ENCODE results near the gene ING4.

The ING4 gene

GRCh38 chr12:6685814-6686213, 22.9 kb upstream of the ING4 start:
- Histone ChIP-seq H3K36me3 (ENCODE audit: control insufficient read depth in 1 of 2, insufficient read depth in 2 of 2, low read depth in 1 of 2, low read length in 2 of 2) (peaks cover 12 to 25% of the 10 kb centered on the region in 2 experiments), H3K79me1 (replicated peaks; ENCODE audit: low read length, poor library complexity, severe bottlenecking) (peaks cover 6% of the 10 kb centered on the region), H3K23ac (ENCODE audit: low read length in 2 of 2) (no peak overlapping the region), H2BK5ac (ENCODE audit: low read depth, low read length, poor library complexity, severe bottlenecking) (no peak overlapping the region), H2BK15ac (ENCODE audit: low read depth, poor library complexity, severe bottlenecking) (no peak overlapping the region), H3K27ac (ENCODE audit: low read length, poor library complexity, severe bottlenecking) (no peak overlapping the region), H4K91ac (ENCODE audit: low read length) (no peak overlapping the region), H3K9me3 (ENCODE audit: control insufficient read depth, low read length) (no peaks in the 10 kb centered on the region), H3K4ac (ENCODE audit: low read depth in 1 of 2, low read length in 2 of 2) (no peak overlapping the region), H3K18ac (ENCODE audit: low read depth in 1 of 2, low read length in 2 of 2) (no peak overlapping the region), H2BK12ac (ENCODE audit: low read length in 2 of 2) (no peak overlapping the region), H2AK5ac (ENCODE audit: low read length, severe bottlenecking) (no peak overlapping the region), H3K4me2 (ENCODE audit: low read length, poor library complexity, severe bottlenecking) (no peak overlapping the region), H3K14ac (ENCODE audit: low read length in 2 of 2) (no peak overlapping the region), H2AFZ (ENCODE audit: low read depth, low read length) (no peak overlapping the region), H2BK120ac (ENCODE audit: low read depth, low read length) (no peak overlapping the region), H3K27me3 (ENCODE audit: control insufficient read depth in 1 of 2, insufficient read depth in 1 of 2, low read length in 2 of 2) (no peaks in the 10 kb centered on the region), H3K4me3 (ENCODE audit: insufficient read depth in 1 of 2, low read depth in 1 of 2, low read length in 2 of 2) (no peak overlapping the region), H3K9ac (ENCODE audit: low read length) (peak overlapping the region; percentile 24), H3K4me1 (ENCODE audit: control insufficient read depth, insufficient read depth, low read depth, low read length) (peaks cover 7% of the 10 kb centered on the region), H4K8ac (ENCODE audit: low read length) (no peak overlapping the region)
- no peak for DNase-seq
- 93% methylated on average over 3 of the region's 3 CpGs for WGBS

- Histone ChIP-seq H3K9ac (ENCODE audit: low read length) (no peak overlapping the region), H2BK15ac (ENCODE audit: low read depth, poor library complexity, severe bottlenecking) (no peak overlapping the region), H2AFZ (ENCODE audit: low read depth, low read length) (no peak overlapping the region), H3K9me3 (ENCODE audit: control insufficient read depth, low read length) (no peaks in the 10 kb centered on the region), H3K27me3 (ENCODE audit: control insufficient read depth in 1 of 2, insufficient read depth in 1 of 2, low read length in 2 of 2) (no peaks in the 10 kb centered on the region), H2BK120ac (ENCODE audit: low read depth, low read length) (no peak overlapping the region), H2AK5ac (ENCODE audit: low read length, severe bottlenecking) (no peak overlapping the region), H3K18ac (ENCODE audit: low read depth in 1 of 2, low read length in 2 of 2) (no peak overlapping the region), H3K4me3 (ENCODE audit: insufficient read depth in 1 of 2, low read depth in 1 of 2, low read length in 2 of 2) (no peak overlapping the region), H3K4me1 (ENCODE audit: control insufficient read depth, insufficient read depth, low read depth, low read length) (peaks cover 2% of the 10 kb centered on the region), H3K23ac (ENCODE audit: low read length in 2 of 2) (no peak overlapping the region), H3K36me3 (ENCODE audit: control insufficient read depth in 1 of 2, insufficient read depth in 2 of 2, low read depth in 1 of 2, low read length in 2 of 2) (peaks cover 22 to 32% of the 10 kb centered on the region in 2 experiments), H3K14ac (ENCODE audit: low read length in 2 of 2) (no peak overlapping the region), H2BK12ac (ENCODE audit: low read length in 2 of 2) (no peak overlapping the region), H3K27ac (ENCODE audit: low read length, poor library complexity, severe bottlenecking) (no peak overlapping the region), H4K8ac (ENCODE audit: low read length) (no peak overlapping the region), H3K79me1 (replicated peaks; ENCODE audit: low read length, poor library complexity, severe bottlenecking) (peaks cover 7% of the 10 kb centered on the region), H3K4me2 (ENCODE audit: low read length, poor library complexity, severe bottlenecking) (no peak overlapping the region), H3K4ac (ENCODE audit: low read depth in 1 of 2, low read length in 2 of 2) (no peak overlapping the region), H2BK5ac (ENCODE audit: low read depth, low read length, poor library complexity, severe bottlenecking) (no peak overlapping the region), H4K91ac (ENCODE audit: low read length) (no peak overlapping the region)
- 67% methylated on average over 6 of the region's 6 CpGs for WGBS
- peak; percentile 41 for DNase-seq
Observed at GRCh38 chr12:6684609-6685008, 21.7 kb upstream of the ING4 start.

- no peak overlapping the region for H3K4me2 ChIP-seq (ENCODE audit: low read length, poor library complexity, severe bottlenecking)
- H4K91ac ChIP-seq (ENCODE audit: low read length): no peak overlapping the region
- H3K4ac ChIP-seq (ENCODE audit: low read depth in 1 of 2, low read length in 2 of 2): no peak overlapping the region
- no peak overlapping the region for H2AFZ ChIP-seq (ENCODE audit: low read depth, low read length)
- H3K14ac ChIP-seq (ENCODE audit: low read length in 2 of 2): no peak overlapping the region
- peaks cover 51 to 90% of the 10 kb centered on the region in 2 experiments for H3K36me3 ChIP-seq (ENCODE audit: control insufficient read depth in 1 of 2, insufficient read depth in 2 of 2, low read depth in 1 of 2, low read length in 2 of 2)
- WGBS: 97% methylated on average over 5 of the region's 5 CpGs
- no peak overlapping the region for H2BK12ac ChIP-seq (ENCODE audit: low read length in 2 of 2)
- H2BK15ac ChIP-seq (ENCODE audit: low read depth, poor library complexity, severe bottlenecking): no peak overlapping the region
- no peak overlapping the region for H3K4me3 ChIP-seq (ENCODE audit: insufficient read depth in 1 of 2, low read depth in 1 of 2, low read length in 2 of 2)
- peaks cover 54% of the 10 kb centered on the region for H3K79me1 ChIP-seq (replicated peaks; ENCODE audit: low read length, poor library complexity, severe bottlenecking)
- no peaks in the 10 kb centered on the region for H3K27me3 ChIP-seq (ENCODE audit: control insufficient read depth in 1 of 2, insufficient read depth in 1 of 2, low read length in 2 of 2)
- H3K23ac ChIP-seq (ENCODE audit: low read length in 2 of 2): no peak overlapping the region
- H3K9ac ChIP-seq (ENCODE audit: low read length): no peak overlapping the region
- H3K18ac ChIP-seq (ENCODE audit: low read depth in 1 of 2, low read length in 2 of 2): no peak overlapping the region
- no peaks in the 10 kb centered on the region for H3K9me3 ChIP-seq (ENCODE audit: control insufficient read depth, low read length)
- H3K27ac ChIP-seq (ENCODE audit: low read length, poor library complexity, severe bottlenecking): no peak overlapping the region
- no peak overlapping the region for H2AK5ac ChIP-seq (ENCODE audit: low read length, severe bottlenecking)
- H2BK5ac ChIP-seq (ENCODE audit: low read depth, low read length, poor library complexity, severe bottlenecking): no peak overlapping the region
- no peak overlapping the region for H4K8ac ChIP-seq (ENCODE audit: low read length)
- DNase-seq: no peak
- H3K4me1 ChIP-seq (ENCODE audit: control insufficient read depth, insufficient read depth, low read depth, low read length): no peaks in the 10 kb centered on the region
- no peak overlapping the region for H2BK120ac ChIP-seq (ENCODE audit: low read depth, low read length)
Observed at GRCh38 chr12:6676962-6677361, 14.0 kb upstream of the ING4 start.

DNA sequence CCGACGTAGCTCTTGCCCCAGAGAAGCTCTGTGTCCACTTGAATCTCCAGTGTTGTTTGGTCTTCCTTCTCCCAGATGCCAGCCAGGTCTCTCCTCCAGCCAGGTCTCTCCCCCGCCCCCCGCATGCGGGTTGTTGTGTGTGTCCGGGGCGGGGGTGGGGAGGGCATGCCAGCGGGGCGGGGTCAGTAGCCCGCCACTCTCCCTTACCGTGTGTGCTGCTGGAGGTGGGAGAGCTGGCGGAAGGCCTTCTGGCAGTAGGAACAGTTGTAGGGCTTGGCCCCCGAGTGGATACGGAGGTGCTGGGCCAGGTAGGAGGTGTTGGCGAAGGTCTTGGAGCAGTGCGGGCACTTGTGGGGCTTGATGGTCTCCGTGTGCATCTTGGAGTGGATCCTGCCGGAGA, 9.2 kb upstream of the ING4 start:
- H3K27me3 ChIP-seq (ENCODE audit: control insufficient read depth in 1 of 2, insufficient read depth in 1 of 2, low read length in 2 of 2): no peaks in the 10 kb centered on the region
- no peak overlapping the region for H3K27ac ChIP-seq (ENCODE audit: low read length, poor library complexity, severe bottlenecking)
- H3K4me3 ChIP-seq (ENCODE audit: insufficient read depth in 1 of 2, low read depth in 1 of 2, low read length in 2 of 2): no peak overlapping the region
- H2AFZ ChIP-seq (ENCODE audit: low read depth, low read length): no peak overlapping the region
- peaks cover 65 to 97% of the 10 kb centered on the region in 2 experiments for H3K36me3 ChIP-seq (ENCODE audit: control insufficient read depth in 1 of 2, insufficient read depth in 2 of 2, low read depth in 1 of 2, low read length in 2 of 2)
- H2AK5ac ChIP-seq (ENCODE audit: low read length, severe bottlenecking): no peak overlapping the region
- H3K9ac ChIP-seq (ENCODE audit: low read length): no peak overlapping the region
- no peak overlapping the region for H3K23ac ChIP-seq (ENCODE audit: low read length in 2 of 2)
- H3K14ac ChIP-seq (ENCODE audit: low read length in 2 of 2): no peak overlapping the region
- H3K9me3 ChIP-seq (ENCODE audit: control insufficient read depth, low read length): no peaks in the 10 kb centered on the region
- no peaks in the 10 kb centered on the region for H3K4me1 ChIP-seq (ENCODE audit: control insufficient read depth, insufficient read depth, low read depth, low read length)
- WGBS: 95% methylated on average over 18 of the region's 18 CpGs
- no peak overlapping the region for H3K4ac ChIP-seq (ENCODE audit: low read depth in 1 of 2, low read length in 2 of 2)
- H4K91ac ChIP-seq (ENCODE audit: low read length): no peak overlapping the region
- no peak for DNase-seq
- H3K79me1 ChIP-seq (replicated peaks; ENCODE audit: low read length, poor library complexity, severe bottlenecking): peaks cover 44% of the 10 kb centered on the region
- H2BK5ac ChIP-seq (ENCODE audit: low read depth, low read length, poor library complexity, severe bottlenecking): no peak overlapping the region
- no peak overlapping the region for H2BK12ac ChIP-seq (ENCODE audit: low read length in 2 of 2)
- no peak overlapping the region for H3K18ac ChIP-seq (ENCODE audit: low read depth in 1 of 2, low read length in 2 of 2)
- no peak overlapping the region for H2BK120ac ChIP-seq (ENCODE audit: low read depth, low read length)
- H3K4me2 ChIP-seq (ENCODE audit: low read length, poor library complexity, severe bottlenecking): no peak overlapping the region
- no peak overlapping the region for H4K8ac ChIP-seq (ENCODE audit: low read length)
- no peak overlapping the region for H2BK15ac ChIP-seq (ENCODE audit: low read depth, poor library complexity, severe bottlenecking)

Measured in mesenchymal stem cell (in vitro differentiated cells and primary cell).